GM20000 (cell line): ENCODE data around the gene SYF2.
"Not testable (repeated sequence)": the region's sequence is repeated elsewhere in the genome, so short reads cannot be mapped to it uniquely, and the experiment has no call there.

Experiments used
- DNase-seq: peaks from one replicate; pipeline ENCODE4 v3.0.0; 2012; ENCODE audit warnings: low spot score
- TF ChIP-seq, protein P1 (sequence below): IDR thresholded peaks from 2 replicates; pipeline ENCODE4 v1.5.1; 2012; ENCODE audit warnings: mild to moderate bottlenecking, control low read depth; ENCODE audit errors: extremely low read depth, missing control alignments

The SYF2 gene

DNA sequence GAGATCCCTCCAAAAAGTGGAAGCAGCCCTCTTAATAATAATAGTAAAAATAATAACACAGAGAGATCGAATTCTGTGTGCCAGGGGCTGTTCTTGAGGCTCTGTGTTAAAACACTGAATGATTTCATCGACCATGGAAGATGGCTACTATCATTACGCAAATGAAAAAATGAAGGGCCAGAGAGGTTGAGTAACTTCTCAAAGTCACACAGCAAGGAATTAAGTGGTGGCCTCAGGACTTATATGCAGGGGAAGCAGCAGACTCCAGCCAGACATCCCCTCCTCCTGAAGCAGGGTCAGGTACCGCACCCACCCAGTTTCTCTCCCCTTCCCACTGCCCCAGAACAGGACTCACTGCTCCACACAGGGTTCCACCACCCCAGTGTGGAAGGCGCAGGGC lies 40.1 kb downstream of the SYF2 start:
- DNase-seq: no peak
- TF ChIP-seq, protein P1, sequence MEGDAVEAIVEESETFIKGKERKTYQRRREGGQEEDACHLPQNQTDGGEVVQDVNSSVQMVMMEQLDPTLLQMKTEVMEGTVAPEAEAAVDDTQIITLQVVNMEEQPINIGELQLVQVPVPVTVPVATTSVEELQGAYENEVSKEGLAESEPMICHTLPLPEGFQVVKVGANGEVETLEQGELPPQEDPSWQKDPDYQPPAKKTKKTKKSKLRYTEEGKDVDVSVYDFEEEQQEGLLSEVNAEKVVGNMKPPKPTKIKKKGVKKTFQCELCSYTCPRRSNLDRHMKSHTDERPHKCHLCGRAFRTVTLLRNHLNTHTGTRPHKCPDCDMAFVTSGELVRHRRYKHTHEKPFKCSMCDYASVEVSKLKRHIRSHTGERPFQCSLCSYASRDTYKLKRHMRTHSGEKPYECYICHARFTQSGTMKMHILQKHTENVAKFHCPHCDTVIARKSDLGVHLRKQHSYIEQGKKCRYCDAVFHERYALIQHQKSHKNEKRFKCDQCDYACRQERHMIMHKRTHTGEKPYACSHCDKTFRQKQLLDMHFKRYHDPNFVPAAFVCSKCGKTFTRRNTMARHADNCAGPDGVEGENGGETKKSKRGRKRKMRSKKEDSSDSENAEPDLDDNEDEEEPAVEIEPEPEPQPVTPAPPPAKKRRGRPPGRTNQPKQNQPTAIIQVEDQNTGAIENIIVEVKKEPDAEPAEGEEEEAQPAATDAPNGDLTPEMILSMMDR: no peak

DNA sequence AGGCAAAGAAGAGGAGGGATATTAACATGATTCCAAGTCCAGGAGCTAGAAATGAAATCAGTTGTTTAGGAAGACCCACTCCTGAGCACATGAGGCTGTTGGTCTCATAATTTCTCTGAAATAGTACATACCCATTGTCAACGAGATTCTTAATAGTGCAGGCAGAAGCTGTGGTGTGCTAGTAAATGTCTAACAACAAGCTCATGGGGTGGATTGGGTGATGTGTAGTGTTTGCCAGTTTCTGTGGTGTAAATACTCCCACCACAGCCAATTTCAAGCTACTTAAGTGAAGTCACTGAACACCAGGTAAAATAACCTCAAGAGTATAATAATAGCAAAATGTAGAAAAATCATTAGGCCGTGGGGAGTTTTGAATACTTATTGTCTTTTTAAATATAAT lies 42.0 kb downstream of the SYF2 start:
- TF ChIP-seq, protein P1: no peak
- no peak for DNase-seq

DNA sequence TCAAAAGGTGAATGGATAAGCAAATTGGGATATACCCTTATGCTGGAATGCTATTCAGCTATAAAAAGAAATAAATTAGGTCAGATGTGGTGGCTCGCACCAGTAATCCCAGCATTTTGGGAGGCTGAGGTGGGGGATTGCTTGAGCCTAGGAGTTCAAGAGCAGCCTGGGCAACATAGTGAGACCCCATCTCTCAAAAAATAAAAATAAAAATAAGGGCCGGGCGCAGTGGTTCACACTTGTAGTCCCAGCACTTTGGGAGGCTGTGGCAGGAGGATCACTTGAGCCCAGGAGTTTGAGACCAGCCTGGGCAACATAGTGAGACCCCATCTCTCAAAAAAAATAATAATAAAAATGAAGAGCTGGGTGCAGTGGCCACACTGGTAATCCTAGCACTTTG lies 44.4 kb downstream of the SYF2 start:
- not testable (repeated sequence) for DNase-seq

DNA sequence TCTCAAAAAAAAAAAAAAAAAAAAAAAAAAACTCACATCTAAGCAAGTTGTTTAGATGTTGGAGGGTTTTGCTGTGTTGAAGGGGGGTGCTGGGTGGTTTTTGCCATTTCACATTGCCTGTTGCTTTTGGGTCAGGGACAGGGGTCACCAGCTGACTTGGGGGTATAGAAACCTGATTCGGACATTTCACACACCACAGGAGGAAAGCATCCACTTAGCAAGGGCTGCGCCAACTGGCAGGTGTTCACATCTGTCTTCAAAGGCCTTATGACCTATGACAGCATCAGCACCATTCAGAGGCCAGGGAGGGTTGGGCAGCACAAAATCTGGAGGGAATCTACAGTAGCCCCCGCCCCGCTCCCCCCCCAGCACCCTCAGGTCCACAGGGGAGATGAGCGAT lies 45.2 kb downstream of the SYF2 start:
- TF ChIP-seq, protein P1: no peak

DNA sequence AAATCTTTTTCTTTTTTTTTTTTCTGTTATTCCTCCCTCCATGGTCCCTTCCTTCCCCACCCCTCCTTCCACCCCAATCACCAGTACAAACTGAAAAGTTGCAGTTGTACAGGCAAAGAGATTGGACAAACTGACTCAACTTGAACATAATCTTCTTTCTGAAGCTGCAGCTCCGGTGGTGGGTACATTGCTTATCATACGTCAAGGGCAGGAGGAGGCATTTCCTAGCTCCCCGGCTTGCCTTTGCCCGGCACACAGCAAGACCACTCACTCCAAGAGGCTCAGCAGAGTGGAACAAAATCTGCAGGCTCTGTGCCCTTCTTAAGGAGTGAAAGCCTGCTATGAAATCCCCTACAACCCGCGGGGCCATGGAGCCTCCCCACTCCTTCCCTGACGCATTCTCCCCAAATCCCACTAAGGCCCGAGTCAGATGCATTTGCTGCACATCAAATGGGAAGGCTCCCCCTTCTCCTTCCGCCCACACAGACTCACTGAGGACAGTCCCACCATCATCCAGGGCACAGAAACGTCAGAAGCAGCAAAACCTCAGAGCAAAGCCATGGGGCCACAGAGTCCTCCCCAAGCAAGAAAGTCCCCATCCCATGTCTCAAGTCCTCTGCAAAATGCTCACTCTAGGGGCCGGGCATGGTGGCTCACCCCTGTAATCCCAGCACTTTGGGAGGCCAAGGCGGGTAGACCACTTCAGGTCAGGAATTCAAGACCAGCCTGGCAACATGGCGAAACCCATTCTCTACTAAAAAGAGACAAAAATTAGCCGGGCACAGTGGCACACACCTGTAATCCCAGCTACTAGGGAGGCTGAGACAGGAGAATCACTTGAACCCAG lies 45.9 kb downstream of the SYF2 start:
- no peak for DNase-seq
- TF ChIP-seq, protein P1: no peak

More for the DNA sequence above, 45.2 kb downstream of the SYF2 start:
- no peak for DNase-seq

DNA sequence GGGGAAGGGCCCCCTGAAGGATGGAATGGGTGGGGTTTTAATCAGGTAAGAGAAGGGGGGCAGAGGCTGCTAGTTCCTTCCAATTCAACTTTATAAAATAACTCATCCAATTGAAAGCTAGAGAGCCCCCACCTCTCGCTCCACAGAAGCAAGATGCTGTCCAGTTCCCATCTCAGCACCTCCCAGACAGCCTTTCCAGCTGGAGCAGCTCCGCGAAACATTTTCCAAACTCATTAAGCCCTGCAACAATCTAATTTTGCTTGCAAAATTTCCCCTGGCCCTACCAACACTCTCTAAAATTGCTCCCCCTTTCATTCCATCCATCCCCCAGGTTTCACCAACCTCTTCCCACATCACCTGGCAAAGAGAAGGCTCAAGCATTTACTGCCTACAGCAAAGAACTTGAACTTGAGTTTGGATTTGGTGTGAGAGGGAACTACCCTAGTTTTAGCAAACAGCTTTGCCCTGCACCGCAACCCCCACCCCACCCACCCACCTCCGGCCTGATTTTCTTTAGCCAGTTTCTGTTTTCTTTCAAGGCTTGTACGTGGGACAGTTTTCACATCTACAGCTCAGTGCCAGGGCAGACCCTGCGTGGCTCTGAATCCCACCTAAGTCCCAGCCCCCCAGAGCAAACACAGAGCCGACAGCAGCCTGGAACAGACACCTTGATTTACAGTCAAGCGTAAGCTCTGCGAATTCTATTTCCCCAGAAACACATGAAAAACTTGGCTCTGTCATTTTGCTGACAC lies 46.7 kb downstream of the SYF2 start:
- DNase-seq: no peak
- TF ChIP-seq, protein P1: no peak

DNA sequence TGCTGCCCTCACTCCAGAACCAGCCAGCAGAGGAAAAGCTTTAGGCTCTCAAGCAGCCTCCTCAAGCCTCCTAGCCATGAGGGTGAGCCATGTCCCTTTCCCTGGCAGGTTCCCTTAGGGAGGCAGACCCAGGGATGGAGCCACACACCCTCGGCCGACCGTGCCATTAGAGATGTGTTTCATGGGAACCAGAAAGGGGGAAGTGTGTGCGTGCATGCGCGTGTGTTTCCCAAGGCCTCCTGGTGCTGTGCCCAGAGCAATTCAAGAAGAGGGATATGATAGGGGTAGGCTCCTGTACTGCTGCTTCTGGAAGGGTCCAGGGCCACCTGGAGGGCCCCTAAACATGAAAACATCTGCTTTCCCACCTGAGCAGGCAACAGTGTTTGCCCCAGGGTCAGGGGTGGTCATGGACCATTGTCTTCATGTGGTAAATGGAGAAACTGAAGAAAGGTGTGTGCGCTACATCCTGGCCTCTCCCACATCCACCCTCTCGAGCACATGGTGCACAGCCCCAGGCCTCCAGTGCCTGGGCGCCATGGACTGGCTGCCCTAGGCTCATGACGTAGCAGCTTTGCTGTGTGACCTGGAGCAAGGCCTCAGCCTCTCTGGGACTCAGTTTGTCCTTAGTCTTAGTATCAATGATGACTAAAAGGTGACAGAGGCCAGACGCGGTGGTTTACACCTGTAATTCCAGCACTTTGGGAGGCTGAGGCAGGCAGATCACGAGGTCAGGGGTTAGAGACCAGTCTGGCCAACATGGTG lies 48.1 kb downstream of the SYF2 start:
- TF ChIP-seq, protein P1: no peak
- no peak for DNase-seq
